ENCODE measurements around the gene KIF22.

- TF ChIP-seq REST (IDR thresholded peaks at IDR 0.05), result no peak
- TF ChIP-seq RAD21 (conservative IDR thresholded peaks at IDR 0.05 in 1 of 2, IDR thresholded peaks at IDR 0.05 in 1 of 2), result no peak
- no peak for TF ChIP-seq CTCF (IDR thresholded peaks at IDR 0.05)
- TF ChIP-seq EHMT2 (IDR thresholded peaks at IDR 0.05; ENCODE audit: low read depth), result no peak
- TF ChIP-seq PBX3 (IDR thresholded peaks at IDR 0.05), result no peak
- no peak for TF ChIP-seq POLR2A (IDR thresholded peaks at IDR 0.05; ENCODE audit: low read length)
- no peak for TF ChIP-seq SREBF2 (IDR thresholded peaks at IDR 0.05)
- no peak for TF ChIP-seq NR3C1 (IDR thresholded peaks at IDR 0.05)
- no peak for TF ChIP-seq CHD2 (IDR thresholded peaks at IDR 0.05; ENCODE audit: low read length, partially characterized antibody)
- no peak for TF ChIP-seq HDAC2 (IDR thresholded peaks at IDR 0.05)
Observed at GRCh38 chr16:29743475-29743826, 47.1 kb upstream of the KIF22 start.
